Effector memory CD4-positive, alpha-beta T cell (primary cell): ENCODE measurements around the gene ZPBP2.
"Not testable (repeated sequence)": the region's sequence is repeated elsewhere in the genome, so short reads cannot be mapped to it uniquely, and the experiment has no call there.

Experiments used
- DNase-seq, 3 donors: peaks; one replicate each; pipeline ENCODE4 v3.0.0-alpha.2; 2020
- H3K27ac ChIP-seq: 2 replicates; pipeline ENCODE4 v1.7.0; 2013; ENCODE audit warnings: mild to moderate bottlenecking, low read length, moderate library complexity; ENCODE audit not compliant: insufficient read depth, poor library complexity, severe bottlenecking
- H3K27me3 ChIP-seq: replicated peaks from 2 replicates; pipeline ENCODE4 v1.7.0; 2013; ENCODE audit warnings: mild to moderate bottlenecking, low read length; ENCODE audit not compliant: insufficient read depth, control insufficient read depth, poor library complexity, severe bottlenecking
- H3K36me3 ChIP-seq: 2 replicates; pipeline ENCODE4 v1.7.0; 2013; ENCODE audit warnings: mild to moderate bottlenecking, low read length, moderate library complexity; ENCODE audit not compliant: control insufficient read depth, insufficient read depth
- H3K4me1 ChIP-seq: 2 replicates; pipeline ENCODE4 v1.7.0; 2013; ENCODE audit warnings: low read length, mild to moderate bottlenecking; ENCODE audit not compliant: control insufficient read depth, insufficient read depth, poor library complexity, severe bottlenecking
- H3K4me3 ChIP-seq: 2 replicates; pipeline ENCODE4 v1.7.0; 2013; ENCODE audit warnings: low read length, low read depth, mild to moderate bottlenecking; ENCODE audit not compliant: insufficient read depth, poor library complexity, severe bottlenecking
- H3K9me3 ChIP-seq: 2 replicates; pipeline ENCODE4 v1.7.0; 2013; ENCODE audit warnings: mild to moderate bottlenecking, low read length, moderate library complexity; ENCODE audit not compliant: control insufficient read depth

ZPBP2 gene

GRCh38 chr17:39852239-39852638 is 15.8 kb upstream of the ZPBP2 start:
- Histone ChIP-seq H3K4me1 (peaks cover 9% of the 10 kb centered on the region), H3K4me3 (no peak overlapping the region), H3K9me3 (no peaks in the 10 kb centered on the region), H3K27ac (no peak overlapping the region), H3K36me3 (no peaks in the 10 kb centered on the region), H3K27me3 (no peaks in the 10 kb centered on the region)
- no peak for DNase-seq

GRCh38 chr17:39854909-39855308 is 13.1 kb upstream of the ZPBP2 start:
- no peaks in the 10 kb centered on the region for H3K27me3 ChIP-seq
- no peaks in the 10 kb centered on the region for H3K9me3 ChIP-seq
- no peak overlapping the region for H3K4me3 ChIP-seq
- H3K36me3 ChIP-seq, result no peaks in the 10 kb centered on the region
- H3K4me1 ChIP-seq, result no peaks in the 10 kb centered on the region
- DNase-seq, result no peak
- no peak overlapping the region for H3K27ac ChIP-seq

GRCh38 chr17:39855911-39856649 is 11.9 kb upstream of the ZPBP2 start:
- H3K27me3 ChIP-seq, H3K4me1 ChIP-seq, H3K4me3 ChIP-seq, DNase-seq, H3K27ac ChIP-seq, H3K9me3 ChIP-seq, H3K36me3 ChIP-seq: not testable (repeated sequence)

- Histone ChIP-seq H3K4me3 (peak overlapping the region; percentile 20), H3K4me1 (peaks cover 14% of the 10 kb centered on the region), H3K27ac (peak overlapping the region; percentile 91), H3K36me3 (no peaks in the 10 kb centered on the region), H3K27me3 (no peaks in the 10 kb centered on the region), H3K9me3 (no peaks in the 10 kb centered on the region)
- no peak for DNase-seq
Measured at GRCh38 chr17:39861235-39861634, 6.8 kb upstream of the ZPBP2 start.

GRCh38 chr17:39863244-39863917 is 4.6 kb upstream of the ZPBP2 start:
- no peak for DNase-seq
- peaks cover 21% of the 10 kb centered on the region for H3K4me1 ChIP-seq
- H3K9me3 ChIP-seq, result no peaks in the 10 kb centered on the region
- H3K36me3 ChIP-seq, result no peaks in the 10 kb centered on the region
- peak overlapping the region; percentile 59 for H3K4me3 ChIP-seq
- no peaks in the 10 kb centered on the region for H3K27me3 ChIP-seq
- H3K27ac ChIP-seq, result peak overlapping the region; percentile 91

GRCh38 chr17:39863918-39864746 is 3.9 kb upstream of the ZPBP2 start, which contains the start of gene IKZF3:
Gene IKZF3, minus strand, starts transcription at chr17:39864312. Its CDS starts 186 bp downstream, at chr17:39864126.
- peak within 1 kb of the TSS; percentile 59 for H3K4me3 ChIP-seq
- H3K36me3 ChIP-seq, result no peaks in the 10 kb centered on the region
- peak; percentile 77 to 82 (median 79) for DNase-seq
- peak within 1 kb of the TSS; percentile 91 for H3K27ac ChIP-seq
- H3K4me1 ChIP-seq, result peaks cover 21% of the 10 kb centered on the region
- H3K9me3 ChIP-seq, result no peaks in the 10 kb centered on the region
- H3K27me3 ChIP-seq, result no peaks in the 10 kb centered on the region

GRCh38 chr17:39866013-39866730 is 1.8 kb upstream of the ZPBP2 start:
- DNase-seq, result no peak
- Histone ChIP-seq H3K27ac (peak overlapping the region; percentile 83), H3K9me3 (no peaks in the 10 kb centered on the region), H3K4me1 (peaks cover 16% of the 10 kb centered on the region), H3K4me3 (peak overlapping the region; percentile 13), H3K36me3 (no peaks in the 10 kb centered on the region), H3K27me3 (no peaks in the 10 kb centered on the region)

GRCh38 chr17:39867084-39867879 is 720 bp upstream of the ZPBP2 start:
- no peaks in the 10 kb centered on the region for H3K27me3 ChIP-seq
- H3K4me3 ChIP-seq, result peak overlapping the region; percentile 23
- H3K4me1 ChIP-seq, result peaks cover 11% of the 10 kb centered on the region
- DNase-seq, result peak in 2 of 3 donors; percentile 58 to 64
- peak overlapping the region; percentile 83 for H3K27ac ChIP-seq
- no peaks in the 10 kb centered on the region for H3K36me3 ChIP-seq
- H3K9me3 ChIP-seq, result no peaks in the 10 kb centered on the region

- Histone ChIP-seq H3K4me1 (peaks cover 11% of the 10 kb centered on the region), H3K4me3 (peak overlapping the region; percentile 23), H3K36me3 (no peaks in the 10 kb centered on the region), H3K27me3 (no peaks in the 10 kb centered on the region), H3K27ac (peak overlapping the region; percentile 83), H3K9me3 (no peaks in the 10 kb centered on the region)
- DNase-seq, result no peak
Measured at GRCh38 chr17:39868554-39868942, 546 bp downstream of the ZPBP2 start.
